Vagina (tissue), 2 donors: ENCODE results near the gene NTN4.

Experiments used
- CTCF ChIP-seq, 3 experiments: fragments of 450-650 bp in 2 of 3; fragments of 200-600 bp in 1 of 3; sonication (generic) in 1 of 3; IDR thresholded peaks; one replicate each; pipeline ENCODE4 v1.5.1; 2017 to 2019; ENCODE audit warnings: antibody characterized with exemption in 3 of 3, mild to moderate bottlenecking in 2 of 3, moderate library complexity in 2 of 3
- POLR2A ChIP-seq, 2 donors: fragments of 450-650 bp; IDR thresholded peaks; one replicate each; pipeline ENCODE4 v1.6.1; 2017; ENCODE audit warnings: antibody characterized with exemption in 2 of 2, mild to moderate bottlenecking in 2 of 2, moderate library complexity in 2 of 2
- POLR2AphosphoS5 ChIP-seq, 2 donors: sonication (generic); formaldehyde crosslinking; IDR thresholded peaks; one replicate each; pipeline ENCODE4 v1.9.0; 2017; ENCODE audit warnings: antibody characterized with exemption in 2 of 2, mild to moderate bottlenecking in 2 of 2, low read depth in 1 of 2; ENCODE audit not compliant: insufficient read depth in 1 of 2

- TF ChIP-seq CTCF (IDR thresholded peaks at IDR 0.05) (no peak), POLR2A (IDR thresholded peaks at IDR 0.05) (no peak), POLR2AphosphoS5 (IDR thresholded peaks at IDR 0.05; ENCODE audit: insufficient read depth in 1 of 2, low read depth in 1 of 2) (no peak)
Observed at GRCh38 chr12:95837240-95838038, 46.9 kb upstream of the NTN4 start.
